Stimulated activated CD4-positive, alpha-beta T cell treated with anti-CD3 and anti-CD28 coated beads, Interleukin-2, amount 100 ng/mL, for 48 hours (primary cell): ENCODE results near the gene KCNMB3.
"Not testable (repeated sequence)": the region's sequence is repeated elsewhere in the genome, so short reads cannot be mapped to it uniquely, and the experiment has no call there.

Experiments
- DNase-seq, 2 donors: peaks; one replicate each; pipeline ENCODE4 v3.0.0-alpha.2; 2020

KCNMB3 gene

GRCh38 chr3:179250803-179251476 lies at the start of gene KCNMB3:
KCNMB3 (minus strand) TSS chr3:179251114; CDS start chr3:179250990, 124 bp downstream.
- no peak for DNase-seq

GRCh38 chr3:179299999-179300613 lies 49.2 kb upstream of the KCNMB3 start:
- DNase-seq = no peak

DNA sequence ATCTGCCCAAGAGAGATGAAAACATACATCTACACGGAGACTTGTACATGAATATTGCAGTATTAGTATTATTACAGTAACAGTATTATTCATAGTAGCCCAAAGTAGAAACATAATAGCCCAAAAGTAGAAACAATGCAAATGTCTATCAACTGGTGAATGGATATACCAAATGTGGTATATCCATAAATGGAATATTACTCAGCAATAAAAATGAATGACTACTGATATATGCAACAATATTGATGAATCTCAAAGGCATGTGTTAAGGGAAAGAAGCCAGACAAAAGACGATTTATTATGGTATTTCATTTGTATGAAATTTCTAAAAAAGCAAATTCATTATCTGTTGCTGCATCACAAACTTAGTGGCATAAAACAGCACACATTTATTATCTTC lies 48.4 kb upstream of the KCNMB3 start:
- no peak for DNase-seq

DNA sequence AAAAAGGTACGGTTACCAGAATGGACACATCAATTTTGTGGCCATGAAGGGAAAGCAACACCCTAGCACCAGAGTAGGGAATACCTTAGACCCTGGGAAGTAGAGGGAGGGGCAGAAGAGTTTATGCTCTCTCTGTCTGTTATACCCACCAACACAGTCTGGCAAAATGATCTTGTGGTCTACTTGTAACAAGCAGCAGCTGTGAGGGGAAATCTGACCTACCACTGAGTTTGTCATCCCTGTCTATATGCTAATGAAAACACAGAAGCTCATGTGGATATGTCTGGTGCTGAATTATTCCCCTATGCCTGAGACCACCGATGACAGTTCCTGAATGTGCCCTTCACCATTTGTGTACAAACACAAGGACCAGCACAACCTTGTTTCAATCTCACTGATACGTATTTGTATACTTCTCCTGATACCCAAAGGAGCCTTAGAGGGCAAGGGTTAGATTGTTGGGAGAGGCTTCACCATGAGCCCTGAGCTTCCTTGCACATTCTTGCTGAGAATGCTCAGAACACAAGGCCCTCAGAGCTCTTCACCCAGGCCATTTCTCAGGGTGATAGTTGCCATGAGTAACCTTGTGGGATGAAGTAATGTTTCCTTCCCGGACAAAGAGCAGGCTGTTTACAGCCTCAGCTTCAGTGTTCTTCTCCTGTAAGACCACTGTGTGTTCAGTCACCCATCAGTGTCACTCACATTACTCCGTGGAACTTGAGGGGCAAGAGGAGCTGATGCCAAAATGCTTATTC lies 47.2 kb upstream of the KCNMB3 start:
- no peak for DNase-seq

- no peak for DNase-seq
Measured at GRCh38 chr3:179292450-179292849, 41.5 kb upstream of the KCNMB3 start.

DNA sequence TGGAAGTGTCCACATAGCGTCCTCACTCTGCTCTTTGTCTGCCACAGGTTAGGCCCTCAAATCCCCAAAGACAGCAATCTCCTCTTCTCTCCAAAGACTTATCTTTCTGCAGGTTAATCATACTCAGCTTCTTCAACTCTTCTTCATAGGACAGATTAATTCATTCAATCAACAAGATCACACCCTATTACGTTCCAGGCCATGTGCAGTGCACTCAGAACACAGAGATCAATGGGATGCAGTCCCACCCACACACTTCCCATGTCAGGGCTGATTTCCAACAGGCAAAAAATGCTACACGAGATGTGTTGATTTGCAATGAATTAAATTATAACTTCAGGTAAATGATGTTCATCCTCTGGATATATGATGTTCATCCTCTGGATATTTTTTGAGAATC lies 38.4 kb upstream of the KCNMB3 start:
- DNase-seq = no peak

DNA sequence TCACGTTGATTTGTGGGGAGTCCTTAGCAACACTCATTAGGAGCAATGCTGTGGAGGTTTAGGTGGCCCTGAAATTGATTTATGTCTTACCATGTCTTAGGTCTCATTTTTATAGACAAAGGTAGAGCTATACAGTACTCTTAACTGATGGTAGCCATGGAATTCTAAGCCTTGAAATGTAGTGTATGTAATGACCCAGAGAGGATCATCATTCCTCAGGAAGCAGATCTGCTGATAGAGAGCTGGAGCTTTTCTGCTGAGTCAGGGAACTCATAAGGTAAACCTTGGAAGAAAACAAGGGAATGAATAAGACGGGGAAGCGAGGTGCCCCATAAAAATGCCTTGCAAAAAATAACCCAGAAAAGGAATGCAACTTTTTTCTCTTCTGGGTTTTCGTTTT lies 37.9 kb upstream of the KCNMB3 start:
- no peak for DNase-seq

DNA sequence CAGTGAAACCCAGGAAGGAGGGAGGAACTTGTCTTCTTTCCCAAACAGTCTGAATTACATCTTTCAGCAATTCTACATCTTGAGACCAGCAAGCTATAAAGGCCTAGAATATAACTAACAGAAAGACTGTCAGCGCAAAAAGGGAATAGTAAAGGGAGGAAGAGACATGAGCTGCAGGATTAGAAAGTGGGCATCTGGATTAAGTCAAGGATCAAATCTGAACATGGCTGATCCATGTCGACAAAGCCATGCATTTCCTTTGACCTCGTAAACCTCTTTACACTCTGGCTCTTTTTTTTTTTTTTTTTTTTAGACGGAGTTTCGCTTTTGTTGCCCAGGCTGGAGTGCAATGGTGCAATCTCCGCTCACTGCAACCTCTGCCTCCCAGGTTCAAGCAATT lies 35.4 kb upstream of the KCNMB3 start:
- DNase-seq = no peak

DNA sequence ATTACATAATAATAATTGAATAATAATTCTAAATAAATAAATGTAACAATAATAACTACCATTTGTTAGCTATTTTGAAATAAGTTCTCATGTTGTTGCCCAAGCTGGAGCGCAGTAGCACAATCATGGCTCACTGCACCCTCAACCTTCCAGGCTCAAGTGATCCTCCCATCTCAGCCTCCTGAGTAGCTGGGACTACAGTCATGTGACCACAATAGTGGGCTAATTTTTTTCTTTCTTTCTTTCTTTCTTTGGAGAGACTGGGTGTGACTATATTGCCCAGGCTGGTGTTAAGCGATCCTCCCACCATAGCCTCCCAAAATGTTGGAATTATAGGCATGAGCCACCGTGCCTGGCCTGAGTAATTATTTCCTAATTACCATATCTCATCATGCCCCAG lies 30.9 kb upstream of the KCNMB3 start:
- no peak for DNase-seq

- no peak for DNase-seq
Measured at GRCh38 chr3:179279837-179280236, 28.9 kb upstream of the KCNMB3 start.

GRCh38 chr3:179278932-179279693 lies 28.2 kb upstream of the KCNMB3 start:
- DNase-seq = no peak

DNA sequence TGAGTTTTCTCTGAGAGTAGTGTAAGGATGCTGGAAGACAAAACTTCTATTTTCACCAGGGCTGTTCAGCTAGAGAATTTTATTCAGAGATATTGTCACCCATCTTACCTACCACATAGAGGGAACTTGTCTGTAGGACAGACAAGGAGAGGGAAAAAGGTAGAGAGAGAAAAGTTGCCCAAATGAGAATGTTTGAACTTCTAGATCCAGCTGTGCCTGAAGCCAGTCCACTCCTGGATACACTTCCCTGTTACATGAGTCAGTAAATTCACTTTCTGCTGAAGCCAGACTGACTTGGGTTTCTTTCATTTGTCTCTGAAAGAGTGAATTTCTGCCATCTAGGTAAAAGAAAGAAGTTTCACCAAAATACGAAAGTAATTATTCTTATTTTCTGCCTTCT lies 27.2 kb upstream of the KCNMB3 start:
- DNase-seq = no peak

DNA sequence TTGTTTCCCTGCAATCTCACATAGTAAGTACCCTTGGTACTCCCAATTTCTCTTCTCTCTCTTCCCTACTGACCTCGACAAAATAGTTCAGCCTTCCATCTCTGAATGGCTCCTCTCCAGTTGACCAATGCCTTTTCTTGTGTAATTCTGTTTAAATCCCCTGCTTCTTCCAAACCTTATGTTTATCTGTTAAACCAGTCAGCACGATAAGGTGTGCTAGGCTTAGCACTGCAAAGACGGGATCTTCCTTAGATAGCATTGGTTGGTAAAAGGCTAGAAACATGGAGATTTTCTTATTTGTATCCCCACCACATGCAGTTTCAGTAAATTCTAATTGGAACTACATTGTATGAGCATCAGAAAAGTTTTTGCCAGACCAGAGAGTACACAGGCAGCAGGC lies 25.8 kb upstream of the KCNMB3 start:
- DNase-seq = no peak

- no peak for DNase-seq
Measured at GRCh38 chr3:179276001-179276400, 25.1 kb upstream of the KCNMB3 start.

GRCh38 chr3:179274434-179274833 lies 23.5 kb upstream of the KCNMB3 start:
- not testable (repeated sequence) for DNase-seq

DNA sequence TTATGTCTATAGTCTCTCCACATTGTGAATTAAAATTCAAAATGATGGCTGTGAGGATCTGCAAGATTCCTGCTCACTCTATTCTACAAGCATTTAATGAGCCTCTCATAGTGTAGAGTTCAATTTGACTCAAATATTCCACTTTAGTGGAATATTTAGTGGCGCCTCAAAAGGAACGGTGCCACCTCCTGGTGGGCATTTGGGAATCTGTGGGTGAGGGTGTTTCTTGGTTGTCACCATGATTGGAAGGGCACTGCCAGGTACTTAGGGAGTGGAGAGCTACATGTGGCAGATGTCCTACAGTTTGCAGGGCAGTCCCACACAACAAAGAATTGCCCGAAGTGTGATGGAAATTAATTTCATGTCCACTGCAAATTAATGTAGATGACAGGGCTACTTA lies 21.5 kb upstream of the KCNMB3 start:
- DNase-seq = no peak

DNA sequence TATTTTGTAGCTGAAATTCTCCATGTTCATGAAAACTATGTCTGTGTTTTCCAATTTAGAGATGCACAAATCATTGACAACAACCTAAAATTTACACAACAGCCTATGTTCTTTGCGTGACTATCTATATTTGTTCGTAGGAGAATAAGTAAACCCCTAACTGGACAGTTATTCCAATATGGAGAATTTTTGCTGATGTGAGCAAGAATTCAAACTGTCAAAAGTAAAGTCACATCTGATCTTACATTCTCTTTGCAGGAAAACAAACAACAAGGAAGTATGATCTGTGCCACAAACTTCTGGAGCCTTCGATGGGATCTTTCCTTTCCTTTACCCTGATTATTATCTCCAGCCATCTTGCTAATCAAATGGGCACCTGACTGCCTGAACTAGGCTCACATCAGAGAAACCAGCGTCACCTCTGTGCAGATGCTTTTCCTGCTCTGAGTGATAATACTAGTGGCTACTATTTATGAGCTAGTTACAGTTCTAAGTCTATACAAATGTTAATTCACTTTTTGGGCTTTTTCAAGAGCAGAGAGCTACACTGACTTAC lies 18.3 kb upstream of the KCNMB3 start:
- no peak for DNase-seq

- DNase-seq = no peak
Measured at GRCh38 chr3:179268400-179269051, 17.6 kb upstream of the KCNMB3 start.

DNA sequence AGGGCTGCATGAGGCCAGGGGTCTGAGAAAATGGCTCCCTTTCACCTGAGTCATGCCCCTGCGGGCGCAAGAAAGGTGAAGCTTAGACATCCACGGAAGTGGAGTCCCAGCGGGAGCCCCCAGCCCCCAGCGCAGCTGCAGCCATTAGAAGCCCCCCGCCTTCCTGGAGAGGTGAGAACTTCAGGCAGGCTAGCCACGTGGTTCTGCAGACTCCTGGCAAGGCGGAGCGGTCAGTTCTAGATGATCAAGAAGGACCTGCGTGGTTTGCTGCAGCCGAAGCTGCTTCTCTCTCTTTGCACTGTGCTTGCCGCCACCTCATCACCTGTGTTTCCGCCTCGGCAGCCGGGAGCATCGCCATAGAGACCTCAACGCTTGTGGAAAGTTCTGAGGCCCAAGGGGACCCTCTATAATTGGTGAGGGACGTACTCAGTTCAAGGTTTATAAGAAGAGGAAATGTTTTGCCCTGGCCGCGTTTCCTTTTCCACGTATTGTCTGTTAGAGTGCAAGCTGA lies 15.8 kb upstream of the KCNMB3 start:
- no peak for DNase-seq

DNA sequence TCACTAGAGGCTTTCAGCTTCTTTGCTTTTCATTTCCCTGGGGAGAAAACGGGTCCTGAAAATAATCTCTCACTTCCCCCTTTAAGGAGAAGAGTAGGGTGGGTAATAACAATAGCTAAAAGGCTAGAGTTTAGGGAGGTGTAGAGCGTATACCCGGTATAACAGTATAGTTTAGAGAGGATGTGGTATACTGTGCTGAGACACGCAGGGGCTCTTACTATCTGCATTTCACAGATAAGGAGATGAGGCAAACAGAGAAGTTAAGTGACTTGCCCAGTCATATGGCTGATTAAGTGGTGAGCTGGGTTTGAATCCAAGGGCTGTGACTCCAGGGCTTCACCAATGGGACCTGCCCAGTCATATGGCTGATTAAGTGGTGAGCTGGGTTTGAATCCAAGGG lies 15.0 kb upstream of the KCNMB3 start:
- DNase-seq = no peak

- DNase-seq = no peak
Measured at GRCh38 chr3:179265092-179265491, 14.2 kb upstream of the KCNMB3 start.

GRCh38 chr3:179264449-179264848 lies 13.5 kb upstream of the KCNMB3 start:
- DNase-seq = no peak
